ENCODE data around the gene USB1. TPM values are rescaled to one million over a fixed set of nuclear protein-coding genes. Genes with fewer than 3 reads are reported as not detected.

Gene USB1
- total RNA-seq, 3 donors from 2014 or later: 14.5 to 37.0 (median 26.4) TPM

DNA sequence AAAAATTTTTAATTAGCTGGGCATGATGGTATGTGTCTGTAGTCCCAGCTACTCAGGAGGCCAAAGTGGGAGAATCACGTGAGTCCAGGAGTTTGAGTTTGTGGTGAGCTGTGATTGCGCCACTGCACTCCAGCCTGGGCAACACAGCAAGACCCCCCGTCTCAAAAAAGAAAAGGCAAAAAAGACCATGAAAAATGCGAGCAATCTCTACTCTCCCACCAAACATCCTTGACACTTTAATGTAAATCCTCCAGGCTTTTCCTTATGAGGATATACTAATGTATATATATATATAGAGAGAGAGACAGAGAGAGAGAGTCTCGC, 52.4 kb downstream of the USB1 start:
- no peak overlapping the region for H3K27ac ChIP-seq
- intact Hi-C loops (cut with DNase I; ENCODE audit: low total_unique reads): no loop called here
- H3K4me1 ChIP-seq: no peaks in the 10 kb centered on the region
- no peaks in the 10 kb centered on the region for H3K9me3 ChIP-seq
- TF ChIP-seq POLR2A (IDR thresholded peaks at IDR 0.05) (no peak), POLR2AphosphoS5 (IDR thresholded peaks at IDR 0.05) (no peak)
- TF ChIP-seq, protein P1, sequence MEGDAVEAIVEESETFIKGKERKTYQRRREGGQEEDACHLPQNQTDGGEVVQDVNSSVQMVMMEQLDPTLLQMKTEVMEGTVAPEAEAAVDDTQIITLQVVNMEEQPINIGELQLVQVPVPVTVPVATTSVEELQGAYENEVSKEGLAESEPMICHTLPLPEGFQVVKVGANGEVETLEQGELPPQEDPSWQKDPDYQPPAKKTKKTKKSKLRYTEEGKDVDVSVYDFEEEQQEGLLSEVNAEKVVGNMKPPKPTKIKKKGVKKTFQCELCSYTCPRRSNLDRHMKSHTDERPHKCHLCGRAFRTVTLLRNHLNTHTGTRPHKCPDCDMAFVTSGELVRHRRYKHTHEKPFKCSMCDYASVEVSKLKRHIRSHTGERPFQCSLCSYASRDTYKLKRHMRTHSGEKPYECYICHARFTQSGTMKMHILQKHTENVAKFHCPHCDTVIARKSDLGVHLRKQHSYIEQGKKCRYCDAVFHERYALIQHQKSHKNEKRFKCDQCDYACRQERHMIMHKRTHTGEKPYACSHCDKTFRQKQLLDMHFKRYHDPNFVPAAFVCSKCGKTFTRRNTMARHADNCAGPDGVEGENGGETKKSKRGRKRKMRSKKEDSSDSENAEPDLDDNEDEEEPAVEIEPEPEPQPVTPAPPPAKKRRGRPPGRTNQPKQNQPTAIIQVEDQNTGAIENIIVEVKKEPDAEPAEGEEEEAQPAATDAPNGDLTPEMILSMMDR (IDR thresholded peaks at IDR 0.05): no peak
- H3K27me3 ChIP-seq: no peaks in the 10 kb centered on the region
- H3K36me3 ChIP-seq: no peaks in the 10 kb centered on the region
- no peak overlapping the region for H3K4me3 ChIP-seq
- DNase-seq (ENCODE audit: low spot score in 2 of 2): no peak

DNA sequence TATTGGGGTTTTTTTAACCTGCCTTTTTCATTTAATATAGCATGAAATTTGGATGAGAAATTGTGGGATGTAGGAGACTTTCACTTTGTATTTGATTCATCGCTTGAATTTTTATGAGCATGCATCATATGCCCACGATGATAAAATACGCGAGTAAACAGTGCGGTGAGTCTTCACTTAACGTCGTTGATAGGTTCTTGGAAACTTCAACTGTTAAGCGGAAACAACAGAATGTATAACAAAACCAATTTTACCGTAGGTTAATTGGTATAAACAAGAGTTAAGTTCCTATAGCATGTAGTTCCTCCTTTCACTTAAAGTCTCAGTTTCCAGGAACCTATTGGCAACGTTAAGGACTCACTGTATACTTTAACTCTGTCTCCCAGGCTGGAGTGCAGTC, 53.1 kb downstream of the USB1 start:
- Histone ChIP-seq H3K4me3 (no peak overlapping the region), H3K4me1 (no peaks in the 10 kb centered on the region), H3K9me3 (no peaks in the 10 kb centered on the region), H3K27me3 (no peaks in the 10 kb centered on the region), H3K36me3 (no peaks in the 10 kb centered on the region), H3K27ac (no peak overlapping the region)
- TF ChIP-seq POLR2A (IDR thresholded peaks at IDR 0.05) (no peak), POLR2AphosphoS5 (IDR thresholded peaks at IDR 0.05) (no peak)
- TF ChIP-seq, protein P1 (IDR thresholded peaks at IDR 0.05): no peak
- DNase-seq (ENCODE audit: low spot score in 2 of 2): no peak
- intact Hi-C loops (cut with DNase I; ENCODE audit: low total_unique reads): no loop called here

DNA sequence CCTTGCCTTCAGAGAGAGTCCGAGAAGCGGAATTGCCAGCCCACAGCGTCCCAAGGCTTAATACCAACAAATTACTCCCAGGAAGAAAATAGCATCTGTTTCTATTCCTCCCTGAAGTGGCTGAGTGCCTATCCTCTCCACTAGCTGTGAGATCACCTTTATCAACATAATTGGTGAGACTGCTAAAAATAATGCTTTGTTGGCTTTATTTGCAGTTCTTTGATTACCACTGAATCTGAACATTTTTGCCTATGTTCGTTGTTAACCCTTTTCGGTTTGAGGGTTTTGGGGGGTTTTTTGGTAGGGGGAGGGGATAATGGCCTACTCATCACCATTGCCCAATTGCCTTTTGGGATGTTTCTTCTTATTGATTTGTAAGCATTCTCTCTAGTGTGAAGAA, 55.4 kb downstream of the USB1 start:
- Histone ChIP-seq H3K9me3 (no peaks in the 10 kb centered on the region), H3K27me3 (no peaks in the 10 kb centered on the region), H3K4me3 (no peak overlapping the region), H3K36me3 (no peaks in the 10 kb centered on the region), H3K4me1 (no peaks in the 10 kb centered on the region), H3K27ac (no peak overlapping the region)
- TF ChIP-seq POLR2A (IDR thresholded peaks at IDR 0.05) (no peak), POLR2AphosphoS5 (IDR thresholded peaks at IDR 0.05) (no peak)
- TF ChIP-seq, protein P1 (IDR thresholded peaks at IDR 0.05): no peak
- intact Hi-C loops (cut with DNase I; ENCODE audit: low total_unique reads): no loop called here
- no peak for DNase-seq (ENCODE audit: low spot score in 2 of 2)

DNA sequence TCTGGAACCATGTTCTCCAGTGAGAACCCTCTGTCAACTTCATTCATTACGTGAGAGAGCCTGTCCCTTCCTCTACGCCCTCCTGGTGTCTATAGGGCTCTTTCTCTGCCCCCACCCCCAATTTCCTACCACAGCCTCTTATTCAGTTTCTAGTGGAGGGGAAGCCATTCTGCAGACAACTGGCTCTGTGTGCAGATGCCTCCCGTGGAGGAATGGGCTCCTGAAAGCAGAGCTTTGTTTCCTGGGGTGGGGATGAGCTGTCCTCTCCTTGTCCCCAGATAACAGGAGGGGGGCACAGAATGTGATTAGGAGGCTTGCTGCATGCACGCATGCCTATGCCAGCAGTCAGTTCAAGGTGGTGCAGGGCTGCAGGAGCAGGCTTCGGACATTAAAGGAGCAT, 55.9 kb downstream of the USB1 start:
- Histone ChIP-seq H3K27me3 (no peaks in the 10 kb centered on the region), H3K4me1 (no peaks in the 10 kb centered on the region), H3K27ac (no peak overlapping the region), H3K9me3 (no peaks in the 10 kb centered on the region), H3K36me3 (no peaks in the 10 kb centered on the region), H3K4me3 (no peak overlapping the region)
- TF ChIP-seq POLR2A (IDR thresholded peaks at IDR 0.05) (no peak), POLR2AphosphoS5 (IDR thresholded peaks at IDR 0.05) (no peak)
- TF ChIP-seq, protein P1 (IDR thresholded peaks at IDR 0.05): no peak
- intact Hi-C loops (cut with DNase I; ENCODE audit: low total_unique reads): no loop called here
- no peak for DNase-seq (ENCODE audit: low spot score in 2 of 2)

DNA sequence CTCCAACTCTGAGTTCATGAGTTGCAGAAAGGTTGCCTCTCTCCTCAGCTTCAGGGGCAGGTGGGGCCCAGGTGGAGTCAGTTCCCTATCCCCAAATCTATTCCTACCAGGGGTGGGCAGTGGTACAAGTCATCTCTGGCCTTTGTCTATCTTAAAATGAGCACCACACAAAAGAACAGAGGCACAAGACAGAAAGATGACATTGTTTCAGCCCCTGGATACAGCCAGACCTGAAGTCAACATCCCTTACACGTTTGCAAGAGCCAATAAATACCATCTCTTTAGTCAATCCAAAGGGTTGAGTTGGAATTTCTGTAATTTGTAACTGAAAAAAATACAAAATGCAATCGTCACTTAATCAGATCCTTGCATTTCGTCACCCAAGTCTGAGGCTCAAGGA, 56.6 kb downstream of the USB1 start:
- Histone ChIP-seq H3K36me3 (no peaks in the 10 kb centered on the region), H3K4me3 (no peak overlapping the region), H3K9me3 (no peaks in the 10 kb centered on the region), H3K4me1 (no peaks in the 10 kb centered on the region), H3K27ac (no peak overlapping the region), H3K27me3 (no peaks in the 10 kb centered on the region)
- intact Hi-C loops (cut with DNase I; ENCODE audit: low total_unique reads): no loop called here
- DNase-seq (ENCODE audit: low spot score in 2 of 2): no peak
- no peak for TF ChIP-seq POLR2AphosphoS5 (IDR thresholded peaks at IDR 0.05)
- TF ChIP-seq, protein P1 (IDR thresholded peaks at IDR 0.05): no peak
- no peak for TF ChIP-seq POLR2A (IDR thresholded peaks at IDR 0.05)

Data from breast epithelium (tissue), 4 donors.